Measurements from ENCODE around the gene RIMBP3B. TPM values are rescaled to one million over a fixed set of nuclear protein-coding genes. Genes with fewer than 3 reads are reported as not detected.
A peak's percentile ranks its signal among the peaks of the same experiment; 100 is the strongest.
"Not testable (repeated sequence)": the region's sequence is repeated elsewhere in the genome, so short reads cannot be mapped to it uniquely, and the experiment has no call there.

RIMBP3B gene
- total RNA-seq, 2 donors from 2014 or later = not detected

DNA sequence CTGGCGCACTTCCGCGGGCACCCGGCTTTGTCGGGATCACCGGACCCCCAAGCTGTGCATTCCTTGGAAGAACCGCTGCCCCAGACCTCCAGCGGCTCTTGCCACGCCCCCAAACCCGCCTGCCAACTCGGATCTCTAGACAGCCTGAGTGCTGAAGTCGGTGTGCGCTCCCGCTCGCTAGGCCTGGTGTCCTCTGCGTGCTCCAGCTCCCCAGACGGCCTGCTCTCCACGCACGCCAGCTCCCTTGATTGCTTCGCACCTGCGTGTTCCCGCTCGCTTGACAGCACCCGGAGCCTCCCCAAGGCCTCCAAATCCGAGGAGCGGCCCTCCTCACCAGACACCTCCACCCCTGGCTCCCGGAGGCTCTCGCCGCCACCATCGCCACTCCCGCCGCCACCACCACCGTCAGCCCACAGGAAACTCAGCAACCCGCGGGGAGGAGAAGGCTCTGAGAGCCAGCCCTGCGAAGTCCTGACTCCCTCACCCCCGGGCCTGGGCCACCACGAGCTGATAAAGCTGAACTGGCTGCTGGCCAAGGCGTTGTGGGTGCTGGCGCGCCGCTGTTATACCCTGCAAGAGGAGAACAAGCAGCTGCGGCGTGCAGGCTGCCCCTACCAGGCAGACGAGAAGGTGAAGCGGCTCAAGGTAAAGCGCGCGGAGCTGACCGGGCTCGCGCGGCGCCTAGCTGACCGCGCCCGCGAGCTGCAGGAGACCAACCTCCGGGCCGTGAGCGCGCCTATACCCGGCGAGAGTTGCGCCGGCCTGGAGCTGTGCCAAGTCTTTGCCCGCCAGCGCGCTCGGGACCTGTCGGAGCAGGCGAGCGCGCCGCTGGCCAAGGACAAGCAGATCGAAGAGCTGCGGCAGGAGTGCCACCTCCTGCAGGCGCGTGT is 1.2 kb downstream of the RIMBP3B start:
- H3K4me1 ChIP-seq (ENCODE audit: control insufficient read depth in 1 of 2, low read depth in 2 of 2); H3K4me3 ChIP-seq; H3K27me3 ChIP-seq (replicated peaks; ENCODE audit: insufficient read depth); H3K9me3 ChIP-seq; DNase-seq (ENCODE audit: low spot score); H3K36me3 ChIP-seq; H3K27ac ChIP-seq: not testable (repeated sequence)
- ATAC-seq (ENCODE audit: insufficient number of reproducible peaks, low FRiP score, low read depth) = peak; percentile 28

DNA sequence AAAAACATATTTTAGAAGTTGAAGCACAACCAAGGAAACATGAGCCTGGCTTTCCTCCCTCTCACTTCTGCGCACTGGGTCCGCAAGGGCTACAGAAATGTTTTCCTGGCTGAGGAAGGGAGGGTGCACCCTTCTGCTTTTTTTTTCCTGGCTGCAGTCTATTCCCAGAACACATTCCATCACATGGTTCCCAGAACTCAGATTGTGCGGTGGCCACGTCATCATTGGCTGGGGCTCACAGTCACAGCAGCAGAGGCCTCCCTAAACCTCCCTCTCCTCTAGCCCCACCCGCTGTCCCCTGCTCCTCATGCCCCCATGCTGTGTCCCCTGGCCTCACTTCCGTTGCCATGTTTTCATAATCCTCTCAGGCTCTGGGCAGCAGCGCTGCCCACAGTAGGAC is 5.9 kb downstream of the RIMBP3B start:
- peak; percentile 77 for ATAC-seq (ENCODE audit: insufficient number of reproducible peaks, low FRiP score, low read depth)
- not testable (repeated sequence) for H3K4me1 ChIP-seq (ENCODE audit: control insufficient read depth in 1 of 2, low read depth in 2 of 2); H3K27me3 ChIP-seq (replicated peaks; ENCODE audit: insufficient read depth)

DNA sequence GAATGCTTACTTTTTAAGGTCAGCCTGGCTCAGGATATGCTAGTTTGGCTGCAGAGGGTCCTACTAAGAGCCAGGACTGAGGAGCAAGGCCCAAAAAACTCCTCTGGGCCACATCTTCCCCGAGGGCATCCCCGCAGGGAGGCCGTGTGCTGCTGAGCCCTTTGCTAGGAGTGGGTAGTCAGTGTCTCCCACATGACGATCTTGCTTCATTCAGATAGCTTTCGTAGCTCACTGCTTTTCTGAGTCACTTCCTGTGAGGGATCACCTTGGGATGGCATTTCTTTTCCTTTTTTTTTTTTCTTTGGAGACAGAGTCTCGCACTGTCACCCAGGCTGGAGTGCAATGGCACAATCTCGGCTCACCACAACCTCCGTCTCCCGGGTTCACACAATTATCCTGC is 6.5 kb downstream of the RIMBP3B start:
- H3K4me3 ChIP-seq; H3K9me3 ChIP-seq; H3K36me3 ChIP-seq; DNase-seq (ENCODE audit: low spot score); H3K27me3 ChIP-seq (replicated peaks; ENCODE audit: insufficient read depth); H3K4me1 ChIP-seq (ENCODE audit: control insufficient read depth in 1 of 2, low read depth in 2 of 2); H3K27ac ChIP-seq: not testable (repeated sequence)
- peak; percentile 51 for ATAC-seq (ENCODE audit: insufficient number of reproducible peaks, low FRiP score, low read depth)

More for the DNA sequence above, 5.9 kb downstream of the RIMBP3B start:
- DNase-seq (ENCODE audit: low spot score); H3K4me3 ChIP-seq; H3K27ac ChIP-seq; H3K36me3 ChIP-seq; H3K9me3 ChIP-seq: not testable (repeated sequence)

DNA sequence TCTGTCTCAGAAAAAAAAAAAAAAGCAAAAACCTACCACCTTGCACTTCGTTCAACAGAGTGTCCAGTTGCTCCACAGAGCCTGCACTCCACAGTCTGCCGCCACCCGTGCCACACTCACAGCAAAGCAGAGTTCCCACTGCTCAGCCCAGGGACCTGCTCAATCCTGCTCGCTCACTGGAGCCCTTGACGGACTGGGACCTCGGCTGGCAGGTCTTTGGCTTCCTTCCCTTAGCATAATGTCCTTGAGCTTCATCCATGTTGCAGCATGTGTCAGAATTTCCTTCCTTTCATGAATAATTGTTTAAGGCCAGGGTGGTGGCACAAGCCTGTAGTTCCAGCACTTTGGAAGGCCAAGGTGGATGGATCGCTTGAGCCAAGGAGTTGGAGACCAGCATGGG is 11.1 kb downstream of the RIMBP3B start:
- DNase-seq (ENCODE audit: low spot score); H3K36me3 ChIP-seq; H3K27me3 ChIP-seq (replicated peaks; ENCODE audit: insufficient read depth); H3K27ac ChIP-seq; H3K4me1 ChIP-seq (ENCODE audit: control insufficient read depth in 1 of 2, low read depth in 2 of 2); H3K4me3 ChIP-seq; ATAC-seq (ENCODE audit: insufficient number of reproducible peaks, low FRiP score, low read depth); H3K9me3 ChIP-seq: not testable (repeated sequence)

DNA sequence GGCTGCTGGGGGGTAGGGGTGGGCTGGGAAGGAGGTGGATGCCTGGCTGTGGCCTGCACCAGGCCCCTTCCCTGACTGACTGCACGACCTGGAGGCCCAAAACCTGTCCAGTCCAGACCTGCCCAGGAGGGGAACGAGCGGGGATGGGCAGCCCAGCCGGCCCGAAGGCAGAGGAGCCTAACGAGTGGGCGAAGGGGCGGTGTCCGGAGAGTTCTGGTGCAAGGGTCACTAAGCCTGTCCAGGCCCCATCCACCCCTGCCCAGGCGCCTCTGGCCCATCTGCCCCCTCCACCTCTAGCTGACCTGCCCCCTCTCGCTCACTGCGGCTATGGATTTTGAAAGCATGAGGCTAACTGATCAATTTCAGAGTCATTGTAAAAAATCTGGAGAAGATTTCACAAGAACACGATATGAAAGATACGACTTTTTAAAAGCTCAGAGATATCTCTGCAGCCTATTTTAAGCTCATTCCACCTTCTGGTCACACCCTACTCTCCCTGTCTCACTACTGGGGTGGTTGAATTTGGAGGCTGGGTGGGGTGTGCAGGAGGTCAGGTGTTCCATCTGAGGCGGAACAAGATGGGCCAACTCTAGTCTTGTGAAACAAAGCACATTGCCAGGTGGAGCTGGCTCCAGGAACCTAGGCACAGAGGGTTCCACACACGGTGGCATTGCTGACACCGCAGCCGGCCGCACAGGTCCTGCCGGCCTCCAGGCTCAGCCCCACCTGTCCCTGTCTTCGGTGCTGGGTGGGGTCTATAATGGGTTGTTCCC is 17.8 kb downstream of the RIMBP3B start:
- H3K36me3 ChIP-seq; H3K9me3 ChIP-seq; ATAC-seq (ENCODE audit: insufficient number of reproducible peaks, low FRiP score, low read depth); DNase-seq (ENCODE audit: low spot score); H3K4me1 ChIP-seq (ENCODE audit: control insufficient read depth in 1 of 2, low read depth in 2 of 2); H3K4me3 ChIP-seq; H3K27me3 ChIP-seq (replicated peaks; ENCODE audit: insufficient read depth); H3K27ac ChIP-seq: not testable (repeated sequence)

DNA sequence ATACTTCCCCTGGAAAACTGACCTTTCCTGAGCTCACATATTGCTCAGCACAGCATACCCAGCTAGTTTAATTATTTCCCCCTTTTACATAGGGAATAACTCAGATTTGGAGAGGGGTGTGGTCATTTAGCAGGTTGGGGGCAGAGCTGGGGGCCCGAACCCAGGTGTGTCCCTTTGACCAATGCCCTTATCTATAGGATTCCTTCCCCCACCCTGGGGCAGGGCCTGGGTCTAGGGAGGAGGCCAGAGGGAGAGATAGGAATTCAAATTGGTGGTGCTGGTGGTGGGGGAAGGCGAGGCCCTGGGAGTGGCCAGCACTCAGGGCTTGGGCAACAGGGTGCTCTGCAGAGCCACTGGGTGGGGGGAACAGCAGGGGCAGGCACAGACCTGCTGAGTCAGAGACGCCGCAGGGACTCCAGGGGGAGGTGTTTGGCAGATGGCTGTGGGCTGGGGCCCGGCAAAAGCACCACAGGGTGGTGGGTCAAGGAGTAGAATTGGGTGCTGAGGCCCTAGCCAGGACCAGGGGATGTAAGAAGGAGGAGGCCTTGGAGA is 19.3 kb downstream of the RIMBP3B start:
- H3K9me3 ChIP-seq; H3K4me3 ChIP-seq; H3K27me3 ChIP-seq (replicated peaks; ENCODE audit: insufficient read depth); H3K4me1 ChIP-seq (ENCODE audit: control insufficient read depth in 1 of 2, low read depth in 2 of 2); ATAC-seq (ENCODE audit: insufficient number of reproducible peaks, low FRiP score, low read depth); DNase-seq (ENCODE audit: low spot score); H3K36me3 ChIP-seq; H3K27ac ChIP-seq: not testable (repeated sequence)

DNA sequence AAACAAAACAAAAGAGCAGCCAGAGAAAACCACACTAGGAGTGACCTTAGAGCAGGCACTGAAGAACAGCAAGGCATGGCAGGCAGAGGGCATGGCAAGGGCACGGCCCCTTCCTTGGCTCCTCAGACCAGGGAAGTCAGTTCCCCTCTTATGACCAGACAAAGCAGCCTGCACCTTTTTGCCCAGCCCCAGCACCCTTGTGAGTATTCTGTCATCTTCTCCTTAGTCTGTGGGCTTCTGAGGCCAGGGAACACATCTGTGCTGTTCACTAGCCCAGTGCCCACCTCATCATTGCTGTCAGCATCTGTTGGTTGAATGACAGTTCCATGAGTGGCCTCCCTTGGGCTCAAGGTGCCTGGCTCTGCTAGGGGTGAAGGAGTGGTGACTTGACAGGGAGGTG is 23.6 kb downstream of the RIMBP3B start:
- H3K4me3 ChIP-seq = not testable (repeated sequence)

DNA sequence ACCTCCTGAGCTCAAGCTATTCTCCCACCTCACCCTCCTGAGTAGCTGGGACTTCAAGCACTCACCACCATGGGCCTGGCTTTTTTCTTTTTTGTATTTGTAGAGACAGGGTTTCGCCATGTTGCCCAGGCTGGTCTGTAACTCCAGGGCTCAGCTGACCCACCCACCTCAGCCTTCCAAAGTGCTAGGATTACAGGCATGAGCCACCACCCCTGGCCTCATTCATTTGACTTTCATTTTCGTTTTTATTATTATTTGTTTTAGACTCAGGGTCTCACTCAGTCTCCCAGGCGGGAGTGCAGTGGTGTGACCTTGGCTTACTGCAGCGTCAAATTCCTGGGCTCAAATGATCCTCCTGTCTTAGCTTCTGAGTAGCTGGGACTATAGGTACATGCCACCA is 24.2 kb downstream of the RIMBP3B start:
- H3K9me3 ChIP-seq; DNase-seq (ENCODE audit: low spot score); H3K27me3 ChIP-seq (replicated peaks; ENCODE audit: insufficient read depth); H3K27ac ChIP-seq; H3K4me1 ChIP-seq (ENCODE audit: control insufficient read depth in 1 of 2, low read depth in 2 of 2); H3K4me3 ChIP-seq; ATAC-seq (ENCODE audit: insufficient number of reproducible peaks, low FRiP score, low read depth); H3K36me3 ChIP-seq: not testable (repeated sequence)

More for the DNA sequence above, 23.6 kb downstream of the RIMBP3B start:
- not testable (repeated sequence) for H3K4me1 ChIP-seq (ENCODE audit: control insufficient read depth in 1 of 2, low read depth in 2 of 2); DNase-seq (ENCODE audit: low spot score); H3K27me3 ChIP-seq (replicated peaks; ENCODE audit: insufficient read depth); ATAC-seq (ENCODE audit: insufficient number of reproducible peaks, low FRiP score, low read depth); H3K27ac ChIP-seq; H3K36me3 ChIP-seq; H3K9me3 ChIP-seq

DNA sequence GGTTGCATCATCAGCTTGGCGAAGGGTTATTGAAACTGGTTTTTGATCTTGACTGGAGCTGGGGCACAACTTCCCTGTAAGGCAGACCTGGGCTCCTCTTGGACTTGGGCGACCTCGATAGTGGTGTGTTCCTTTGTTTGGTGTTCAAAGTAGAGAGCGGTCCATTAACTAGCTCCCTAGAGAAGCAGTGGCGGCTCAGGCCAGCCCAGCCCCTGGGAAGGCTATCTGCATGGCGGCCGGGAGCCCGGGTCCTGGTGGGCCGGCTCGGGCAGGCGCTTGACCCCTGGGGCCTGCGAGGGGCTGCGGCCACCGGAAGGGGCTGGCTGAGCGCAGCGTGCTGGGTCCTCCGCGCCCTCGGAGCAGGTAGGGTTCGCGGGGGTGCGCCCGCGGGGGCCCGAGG is 32.8 kb downstream of the RIMBP3B start:
- not testable (repeated sequence) for ATAC-seq (ENCODE audit: insufficient number of reproducible peaks, low FRiP score, low read depth); DNase-seq (ENCODE audit: low spot score); H3K9me3 ChIP-seq; H3K27me3 ChIP-seq (replicated peaks; ENCODE audit: insufficient read depth); H3K4me1 ChIP-seq (ENCODE audit: control insufficient read depth in 1 of 2, low read depth in 2 of 2); H3K4me3 ChIP-seq; H3K36me3 ChIP-seq; H3K27ac ChIP-seq

DNA sequence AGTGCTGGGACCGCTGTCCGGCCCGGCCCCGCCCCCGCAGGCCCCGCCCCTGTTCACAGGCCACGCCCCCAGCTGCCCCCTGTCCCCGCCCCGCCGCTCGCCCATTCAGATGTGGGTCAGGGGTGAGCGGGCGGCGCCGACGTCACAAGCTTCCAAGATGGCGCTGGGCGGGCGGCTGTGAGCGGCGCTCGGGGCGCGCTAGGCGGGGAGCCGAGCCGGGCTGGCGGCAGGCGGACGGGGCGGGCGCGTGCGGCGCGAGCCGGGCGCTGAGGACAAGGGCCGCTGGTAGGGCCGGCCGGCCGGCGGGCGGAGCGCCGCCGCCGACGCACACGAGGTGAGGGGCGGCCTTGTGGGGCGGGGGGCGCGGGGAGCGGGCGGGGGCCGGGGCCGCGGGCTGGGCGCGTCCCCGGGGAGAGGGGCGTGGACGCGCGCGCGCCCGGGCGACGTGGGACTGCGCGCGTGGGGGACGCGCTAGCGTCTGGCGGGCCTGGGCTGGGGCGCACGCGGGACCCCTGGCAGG is 33.7 kb downstream of the RIMBP3B start, which contains the start of gene HIC2:
HIC2 (plus strand) TSS at position 145 of the 520 bp plus-strand sequence. CDS start 25,461 bp downstream, outside the sequence.
- peak within 1 kb of the TSS; percentile 50 for H3K4me3 ChIP-seq
- not testable (repeated sequence) for H3K27ac ChIP-seq; H3K9me3 ChIP-seq; H3K36me3 ChIP-seq; H3K4me1 ChIP-seq (ENCODE audit: control insufficient read depth in 1 of 2, low read depth in 2 of 2); DNase-seq (ENCODE audit: low spot score); H3K27me3 ChIP-seq (replicated peaks; ENCODE audit: insufficient read depth)
- peak; percentile 87 for ATAC-seq (ENCODE audit: insufficient number of reproducible peaks, low FRiP score, low read depth)

DNA sequence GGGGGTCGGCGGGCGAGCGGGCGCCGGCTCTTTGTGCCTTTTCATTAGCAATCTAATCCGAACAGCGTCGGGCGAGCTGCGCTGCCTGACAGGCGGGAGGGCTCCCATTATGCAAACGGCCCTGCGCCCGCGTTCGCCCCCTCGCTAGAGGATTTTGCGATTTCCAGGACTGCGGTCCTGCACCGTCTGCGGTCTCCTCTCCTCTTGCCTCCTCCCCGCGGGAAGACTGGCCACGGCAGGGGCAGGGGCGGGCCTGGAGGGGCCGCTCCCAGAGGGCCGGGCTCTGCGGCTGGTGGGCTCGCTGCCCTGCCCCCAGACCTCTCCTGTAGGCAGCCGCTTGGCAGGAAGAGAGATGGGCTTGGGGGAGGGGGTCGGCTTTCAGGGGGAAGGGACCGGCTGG is 34.3 kb downstream of the RIMBP3B start:
- H3K4me1 ChIP-seq (ENCODE audit: control insufficient read depth in 1 of 2, low read depth in 2 of 2); ATAC-seq (ENCODE audit: insufficient number of reproducible peaks, low FRiP score, low read depth); H3K27ac ChIP-seq; H3K9me3 ChIP-seq; DNase-seq (ENCODE audit: low spot score); H3K27me3 ChIP-seq (replicated peaks; ENCODE audit: insufficient read depth); H3K36me3 ChIP-seq: not testable (repeated sequence)
- H3K4me3 ChIP-seq = peak overlapping the region; percentile 50
